Thyroid gland (tissue), 4 donors: Measurements from ENCODE around the gene TRABD2B. TPM values are rescaled to one million over a fixed set of nuclear protein-coding genes. Genes with fewer than 3 reads are reported as not detected.

Experiments used
- DNase-seq, 2 donors: peaks; one replicate each; pipeline ENCODE4 v3.0.0-alpha.2; 2019
- H3K27ac ChIP-seq, 3 donors: fragments of 200-600 bp; sonication (generic); 1 replicate in 2 of 3; 2 replicates in 1 of 3; pipeline ENCODE4 v1.5.1; 2016 to 2019; ENCODE audit warnings: mild to moderate bottlenecking in 1 of 3, moderate library complexity in 1 of 3
- H3K27me3 ChIP-seq: fragments of 200-600 bp; sonication (generic); one replicate; pipeline ENCODE4 v1.5.1; 2019
- H3K36me3 ChIP-seq, 2 donors: fragments of 200-600 bp; sonication (generic); one replicate each; pipeline ENCODE4 v1.5.1; 2016 to 2019
- H3K4me1 ChIP-seq, 2 donors: fragments of 200-600 bp; sonication (generic); one replicate each; pipeline ENCODE4 v1.5.1; 2017 to 2019
- H3K4me3 ChIP-seq, 3 donors: fragments of 200-600 bp; sonication (generic); replicated peaks in 1 of 3; 1 replicate in 2 of 3; 2 replicates in 1 of 3; pipeline ENCODE4 v1.5.1; 2016; ENCODE audit warnings: mild to moderate bottlenecking in 1 of 3
- H3K9me3 ChIP-seq: fragments of 200-600 bp; sonication (generic); one replicate; pipeline ENCODE4 v1.5.1; 2017
- POLR2A ChIP-seq, 2 donors: fragments of 450-650 bp; IDR thresholded peaks; one replicate each; pipeline ENCODE4 v1.6.1; 2017; ENCODE audit warnings: antibody characterized with exemption in 2 of 2, mild to moderate bottlenecking in 2 of 2, moderate library complexity in 1 of 2
- WGBS, 2 donors: methylation state at CpG; one replicate each; pipeline ENCODE4 v1.1.5; 2017; 5-methylcytosine and 5-hydroxymethylcytosine counted together
- intact Hi-C: fragments of 100-400 bp; cut with DNase I; formaldehyde crosslinking; loops from one replicate; pipeline ENCODE4 v1.15.1; 2023
- total RNA-seq, 4 donors: library from RNA; depleted of rRNA; stranded (reverse); fragments of >200 nt; gene quantifications; one replicate each; pipeline ENCODE4 v1.2.3, GENCODE V29; 2016
- TF ChIP-seq, protein P1 (sequence below), 6 experiments: fragments of 200-600 bp in 3 of 6; fragments of 450-650 bp in 3 of 6; sonication (generic) in 3 of 6; IDR thresholded peaks; one replicate each; pipeline ENCODE4 v1.5.1; 2016 to 2019; ENCODE audit warnings: antibody characterized with exemption in 6 of 6, mild to moderate bottlenecking in 2 of 6, inconsistent platforms in 1 of 6, moderate library complexity in 1 of 6

Gene TRABD2B
- total RNA-seq, 4 donors from 2014 or later = 0.34 to 1.1 (median 0.63) TPM

DNA sequence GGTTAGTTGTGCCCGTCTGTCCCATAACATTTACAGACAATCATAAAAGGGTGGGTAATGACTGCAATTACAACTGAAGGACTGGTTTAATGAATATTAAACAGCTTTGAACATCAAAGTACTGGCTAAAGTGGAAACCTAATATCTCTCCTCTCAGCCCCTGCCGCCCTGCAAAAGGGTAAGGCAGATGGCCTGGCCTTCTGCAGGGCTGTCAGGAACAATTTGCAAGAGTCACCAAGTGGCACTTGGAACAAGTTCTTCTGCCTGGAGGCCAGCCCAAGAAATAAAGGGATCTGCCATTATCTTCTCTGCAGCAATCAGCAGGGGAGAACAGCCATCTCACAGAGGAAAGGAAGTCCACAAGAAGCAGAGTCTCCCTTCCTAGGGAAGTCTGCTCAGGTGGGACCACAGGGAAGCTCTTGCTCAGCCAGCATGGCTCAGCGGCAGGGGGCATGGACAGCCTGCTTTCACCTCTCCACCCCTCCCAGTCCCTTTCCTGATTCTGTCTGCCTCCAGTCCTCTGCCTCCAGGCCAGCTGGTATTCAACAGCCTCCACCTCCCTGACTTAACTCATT lies 96.1 kb downstream of the TRABD2B start:
- Histone ChIP-seq H3K36me3 (no peaks in the 10 kb centered on the region), H3K9me3 (no peaks in the 10 kb centered on the region), H3K27ac (no peak overlapping the region), H3K4me3 (no peak overlapping the region), H3K27me3 (no peaks in the 10 kb centered on the region), H3K4me1 (no peaks in the 10 kb centered on the region)
- TF ChIP-seq, protein P1, sequence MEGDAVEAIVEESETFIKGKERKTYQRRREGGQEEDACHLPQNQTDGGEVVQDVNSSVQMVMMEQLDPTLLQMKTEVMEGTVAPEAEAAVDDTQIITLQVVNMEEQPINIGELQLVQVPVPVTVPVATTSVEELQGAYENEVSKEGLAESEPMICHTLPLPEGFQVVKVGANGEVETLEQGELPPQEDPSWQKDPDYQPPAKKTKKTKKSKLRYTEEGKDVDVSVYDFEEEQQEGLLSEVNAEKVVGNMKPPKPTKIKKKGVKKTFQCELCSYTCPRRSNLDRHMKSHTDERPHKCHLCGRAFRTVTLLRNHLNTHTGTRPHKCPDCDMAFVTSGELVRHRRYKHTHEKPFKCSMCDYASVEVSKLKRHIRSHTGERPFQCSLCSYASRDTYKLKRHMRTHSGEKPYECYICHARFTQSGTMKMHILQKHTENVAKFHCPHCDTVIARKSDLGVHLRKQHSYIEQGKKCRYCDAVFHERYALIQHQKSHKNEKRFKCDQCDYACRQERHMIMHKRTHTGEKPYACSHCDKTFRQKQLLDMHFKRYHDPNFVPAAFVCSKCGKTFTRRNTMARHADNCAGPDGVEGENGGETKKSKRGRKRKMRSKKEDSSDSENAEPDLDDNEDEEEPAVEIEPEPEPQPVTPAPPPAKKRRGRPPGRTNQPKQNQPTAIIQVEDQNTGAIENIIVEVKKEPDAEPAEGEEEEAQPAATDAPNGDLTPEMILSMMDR (IDR thresholded peaks at IDR 0.05) = no peak
- TF ChIP-seq POLR2A (IDR thresholded peaks at IDR 0.05) = no peak
- WGBS, 2 donors = 89 to 91% methylated on average over 3 of the region's 3 CpGs
- intact Hi-C loops = no loop called here
- no peak for DNase-seq

DNA sequence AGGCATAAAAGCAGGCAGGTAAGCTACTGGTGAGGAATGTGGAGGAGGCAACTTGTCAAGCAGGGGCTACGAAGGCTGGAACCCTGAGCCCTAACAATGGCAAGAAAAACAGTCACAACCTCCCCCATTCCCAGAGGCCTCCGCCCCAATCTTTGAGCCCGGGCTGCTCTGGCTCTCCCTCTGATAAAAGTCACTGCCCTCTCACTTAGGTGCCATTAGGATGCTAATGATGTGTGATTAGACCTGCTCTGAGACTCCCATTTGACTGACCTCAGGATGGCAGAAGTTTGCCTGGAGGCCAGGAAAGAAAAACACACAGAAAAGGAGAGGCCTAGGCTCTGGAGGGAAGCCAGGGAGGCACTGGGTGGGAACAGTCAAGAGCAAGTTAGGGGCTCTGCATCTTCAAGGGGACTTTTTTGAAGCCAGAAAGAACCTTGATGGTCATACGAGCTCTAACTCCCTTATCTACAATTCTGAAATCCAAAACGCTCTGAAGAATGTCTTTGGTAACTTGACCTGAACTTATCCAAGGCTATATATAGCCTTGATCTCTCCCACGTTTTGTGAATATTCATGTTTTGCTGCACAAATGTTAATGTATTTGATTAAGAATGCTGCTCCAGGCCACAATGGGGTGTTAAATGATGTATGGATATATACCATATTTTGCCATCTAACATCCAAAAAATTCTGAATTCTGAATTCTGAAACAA lies 98.9 kb downstream of the TRABD2B start:
- no peak for DNase-seq
- TF ChIP-seq, protein P1 (IDR thresholded peaks at IDR 0.05) = no peak
- TF ChIP-seq POLR2A (IDR thresholded peaks at IDR 0.05) = no peak
- H3K27me3 ChIP-seq = no peaks in the 10 kb centered on the region
- no peak overlapping the region for H3K27ac ChIP-seq
- H3K9me3 ChIP-seq = no peaks in the 10 kb centered on the region
- peaks cover 0 to 2% of the 10 kb centered on the region in 2 donors for H3K4me1 ChIP-seq
- intact Hi-C loops = no loop called here
- H3K4me3 ChIP-seq = no peak overlapping the region
- WGBS, 2 donors = 73 to 80% methylated on average over 6 of the region's 6 CpGs
- H3K36me3 ChIP-seq = no peaks in the 10 kb centered on the region

DNA sequence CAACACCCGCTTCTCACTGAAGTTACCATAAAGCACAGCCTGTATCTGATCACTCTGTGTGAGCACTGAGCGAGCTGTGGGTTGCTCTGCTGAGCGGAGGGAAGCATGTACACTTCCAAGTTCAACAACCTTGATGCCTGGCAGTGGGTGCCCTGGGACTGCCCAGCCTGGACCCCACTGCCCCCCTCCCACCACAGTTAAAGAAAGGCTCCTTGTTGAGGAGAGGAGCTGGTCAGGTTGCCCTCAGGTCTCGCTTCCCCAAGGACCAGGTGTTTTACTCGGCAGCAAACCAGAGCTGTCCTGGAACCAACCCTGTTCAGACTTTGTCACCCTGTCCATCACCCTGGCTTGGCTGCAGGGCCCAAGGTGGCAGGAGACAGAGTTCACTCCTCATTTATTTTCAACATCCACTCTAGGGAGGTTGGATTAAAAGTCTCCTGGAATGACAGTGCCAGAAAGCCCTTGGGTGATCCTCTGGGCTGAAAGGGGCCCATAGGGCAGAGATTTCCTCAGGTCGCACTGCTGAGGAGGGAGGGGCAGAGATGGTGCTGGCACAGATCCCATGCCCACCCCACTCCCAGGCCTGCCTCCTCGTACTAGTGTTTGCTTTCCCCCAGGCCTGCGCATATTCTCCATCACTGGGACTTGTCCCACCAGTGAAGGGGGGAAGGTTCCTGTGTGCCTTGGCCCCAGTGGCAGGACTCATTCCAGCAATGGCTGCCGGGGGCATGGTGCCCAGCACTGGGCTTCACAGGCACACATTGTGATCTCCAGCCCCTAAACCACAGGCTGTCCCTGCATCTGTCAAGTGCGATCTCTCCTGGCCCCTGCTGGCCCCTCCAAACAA lies 101.7 kb downstream of the TRABD2B start:
- no peak overlapping the region for H3K4me3 ChIP-seq
- 86 to 91% methylated on average over 6 to 10 of the region's 10 CpGs for WGBS, 2 donors

DNA sequence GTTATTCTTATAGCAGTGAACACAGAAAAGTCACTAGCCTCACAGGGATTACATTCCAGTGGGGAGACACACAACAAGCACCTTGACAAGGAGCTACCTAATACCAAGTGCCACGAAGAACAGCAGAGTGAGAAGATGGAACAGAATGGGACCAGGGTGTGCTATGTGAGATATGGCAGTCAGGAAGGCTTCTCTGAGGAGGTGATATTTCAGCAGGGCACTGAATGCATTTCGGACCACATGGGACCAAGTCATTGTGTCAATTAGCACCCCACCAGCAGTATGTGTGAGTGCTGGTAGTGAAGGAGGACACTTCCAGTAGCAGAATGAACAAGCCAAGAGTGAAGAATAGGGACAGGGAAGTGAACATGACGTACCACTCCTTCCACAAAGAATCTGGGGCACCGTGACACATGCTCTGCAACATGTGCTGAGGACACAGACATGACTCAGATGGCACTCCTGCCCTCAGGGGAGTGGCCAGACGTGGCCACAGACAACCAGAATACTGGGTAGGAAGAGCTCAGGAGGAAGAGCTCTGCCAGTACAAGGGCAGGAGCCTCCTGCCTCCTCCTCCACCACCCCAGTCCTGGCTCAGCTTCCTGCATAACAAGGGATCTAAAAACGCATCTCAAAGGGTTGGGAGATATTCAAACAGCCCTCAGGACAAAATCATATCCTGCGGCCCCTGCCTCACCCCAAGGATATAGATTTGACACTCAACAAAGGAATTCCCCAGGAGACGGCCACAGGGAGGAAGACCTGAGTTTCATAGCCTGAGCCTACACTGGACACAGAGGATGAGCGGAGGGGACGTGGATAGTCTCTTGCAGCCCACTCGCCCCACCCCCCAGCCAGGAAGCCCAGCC lies 102.5 kb downstream of the TRABD2B start:
- Histone ChIP-seq H3K27ac (no peak overlapping the region), H3K4me3 (no peak overlapping the region), H3K4me1 (peaks cover 0 to 5% of the 10 kb centered on the region in 2 donors), H3K9me3 (no peaks in the 10 kb centered on the region), H3K36me3 (no peaks in the 10 kb centered on the region), H3K27me3 (no peaks in the 10 kb centered on the region)
- DNase-seq = no peak
- intact Hi-C loops = no loop called here
- 68 to 76% methylated on average over 11 of the region's 11 CpGs for WGBS, 2 donors
- TF ChIP-seq, protein P1 (IDR thresholded peaks at IDR 0.05) = no peak
- no peak for TF ChIP-seq POLR2A (IDR thresholded peaks at IDR 0.05)

More for the DNA sequence above, 101.7 kb downstream of the TRABD2B start:
- no peaks in the 10 kb centered on the region for H3K36me3 ChIP-seq
- TF ChIP-seq, protein P1 (IDR thresholded peaks at IDR 0.05) = no peak
- no peak for TF ChIP-seq POLR2A (IDR thresholded peaks at IDR 0.05)
- no peaks in the 10 kb centered on the region for H3K9me3 ChIP-seq
- no peak for DNase-seq
- intact Hi-C loops = no loop called here
- H3K4me1 ChIP-seq = peaks cover 0 to 5% of the 10 kb centered on the region in 2 donors
- no peak overlapping the region for H3K27ac ChIP-seq
- no peaks in the 10 kb centered on the region for H3K27me3 ChIP-seq
